Endothelial cell of umbilical vein (primary cell): ENCODE measurements around the gene SH3BP1. TPM values are rescaled to one million over a fixed set of nuclear protein-coding genes. Genes with fewer than 3 reads are reported as not detected.

Experiments
- BruUV-seq: library from RNA; stranded (reverse); fragments of 400-500 nt; replicated peaks from 2 replicates; lab custom pipeline; 2021; lab: Mats Ljungman, UMichigan
- CTCF ChIA-PET: fragments of 300-600, 350-600 bp; sonication (Branson Sonifier 250); formaldehyde crosslinking; loops from one replicate; lab custom pipeline; 2021; ENCODE audit warnings: antibody characterized with exemption, inconsistent platforms; lab: Charles Lee
- POLR2A ChIA-PET: fragments of 300-600, 350-600 bp; sonication (Branson Sonifier 250); formaldehyde crosslinking; loops from one replicate; lab custom pipeline; 2021; ENCODE audit warnings: antibody characterized with exemption, inconsistent platforms; lab: Charles Lee
- DNase-seq: peaks from one replicate; pipeline ENCODE4 v3.0.0-alpha.2; 2011; ENCODE audit warnings: low read depth, low spot score
- FAIRE-seq: peaks from 2 replicates; lab custom pipeline; 2011; peaks lifted over from hg19 to GRCh38; lab: Jason Lieb, UNC
- H2AFZ ChIP-seq: 2 replicates; pipeline ENCODE4 v1.6.0; 2012; ENCODE audit warnings: low read depth, low read length, control low read depth, inconsistent platforms
- H3K27ac ChIP-seq: 2 replicates; pipeline ENCODE4 v1.5.1; 2011; ENCODE audit warnings: low read depth, mild to moderate bottlenecking, control low read depth, low read length, moderate library complexity; ENCODE audit not compliant: insufficient read depth
- H3K27me3 ChIP-seq, 2 experiments: 2 replicates each; pipeline versions ENCODE4 v1.6.0 to v1.6.1; 2011; ENCODE audit warnings: low read length in 2 of 2, mixed read lengths in 1 of 2; ENCODE audit not compliant: control insufficient read depth in 2 of 2, insufficient read depth in 2 of 2
- H3K36me3 ChIP-seq, 2 experiments: 2 replicates in 1 of 2; 3 replicates in 1 of 2; pipeline ENCODE4 v1.5.1; 2011; ENCODE audit warnings: low read length in 2 of 2, mild to moderate bottlenecking in 1 of 2, moderate library complexity in 1 of 2; ENCODE audit not compliant: control insufficient read depth in 2 of 2, insufficient read depth in 2 of 2; ENCODE audit errors: extremely low read depth in 1 of 2
- H3K4me1 ChIP-seq: 3 replicates; pipeline ENCODE4 v1.5.1; 2011; ENCODE audit warnings: mild to moderate bottlenecking, low read length; ENCODE audit not compliant: control insufficient read depth, insufficient read depth; ENCODE audit errors: extremely low read depth
- H3K4me2 ChIP-seq: 2 replicates; pipeline ENCODE4 v1.6.1; 2011; ENCODE audit warnings: low read length, control low read depth, mixed read lengths; ENCODE audit not compliant: insufficient read depth
- H3K4me3 ChIP-seq, 3 experiments: fragments of 200-600 bp in 1 of 3; sonication (generic), shearing (Covaris generic) in 1 of 3; replicated peaks in 1 of 3; 2 replicates each; pipeline ENCODE4 v1.5.1; 2011 to 2016; ENCODE audit warnings: control low read depth in 3 of 3, low read length in 3 of 3, mild to moderate bottlenecking in 2 of 3, inconsistent platforms in 1 of 3, low read depth in 1 of 3, moderate library complexity in 1 of 3; ENCODE audit not compliant: insufficient read depth in 1 of 3
- H3K79me2 ChIP-seq: 2 replicates; pipeline ENCODE4 v1.6.0; 2012; ENCODE audit warnings: low read length, inconsistent platforms; ENCODE audit not compliant: control insufficient read depth, insufficient read depth
- H3K9ac ChIP-seq: replicated peaks from 2 replicates; pipeline ENCODE3; 2011; ENCODE audit warnings: low read length, control low read depth; ENCODE audit not compliant: insufficient read depth; ENCODE audit errors: extremely low read depth
- H3K9me1 ChIP-seq: replicated peaks from 3 replicates; pipeline ENCODE4 v1.6.0; 2011; ENCODE audit warnings: mild to moderate bottlenecking, low read length; ENCODE audit not compliant: control insufficient read depth, insufficient read depth; ENCODE audit errors: extremely low read depth
- H3K9me3 ChIP-seq: replicated peaks from 2 replicates; pipeline ENCODE4 v1.5.1; 2012; ENCODE audit warnings: low read length, inconsistent platforms; ENCODE audit not compliant: control insufficient read depth, insufficient read depth
- H4K20me1 ChIP-seq: replicated peaks from 2 replicates; pipeline ENCODE3; 2011; ENCODE audit warnings: mild to moderate bottlenecking, low read length; ENCODE audit not compliant: control insufficient read depth, insufficient read depth; ENCODE audit errors: extremely low read depth
- CTCF ChIP-seq, 2 donors: IDR thresholded peaks; 1 replicate in 1 of 2; 2 replicates in 1 of 2; pipeline ENCODE4 v1.5.1; 2011; ENCODE audit warnings: low read length in 2 of 2, mild to moderate bottlenecking in 2 of 2, moderate library complexity in 2 of 2, control low read depth in 1 of 2, inconsistent platforms in 1 of 2, low read depth in 1 of 2; ENCODE audit not compliant: insufficient read depth in 1 of 2; ENCODE audit errors: extremely low read depth in 1 of 2
- GATA2 ChIP-seq: IDR thresholded peaks from 2 replicates; pipeline ENCODE4 v1.7.0; 2011; ENCODE audit warnings: low read depth, mild to moderate bottlenecking, moderate library complexity, mixed read lengths, low read length; ENCODE audit not compliant: insufficient read length, insufficient read depth
- JUN ChIP-seq: IDR thresholded peaks from 2 replicates; pipeline ENCODE4 v1.6.1; 2011; ENCODE audit warnings: borderline replicate concordance, low read depth; ENCODE audit not compliant: insufficient read length, insufficient read depth
- MYC ChIP-seq: IDR thresholded peaks from one replicate; pipeline ENCODE4 v1.6.1; 2011; ENCODE audit warnings: mild to moderate bottlenecking, low read depth, low read length
- POLR2AphosphoS5 ChIP-seq: IDR thresholded peaks from 2 replicates; pipeline ENCODE4 v1.6.1; 2012; ENCODE audit warnings: low read depth, mild to moderate bottlenecking, control low read depth, low read length, moderate library complexity; ENCODE audit not compliant: insufficient read depth
- dilution Hi-C: fragments of 300-500 bp; cut with MboI; formaldehyde crosslinking; loops from one replicate; pipeline ENCODE4 v1.15.0; 2019; ENCODE audit warnings: low sequenced_read_pairs; ENCODE audit not compliant: extremely low pct_ligation_motif_present
- intact Hi-C: fragments of 100-400 bp; cut with micrococcal nuclease; formaldehyde crosslinking; loops from one replicate; pipeline ENCODE4 v1.10.0; 2022
- polyA plus RNA-seq, 4 experiments: library from polyadenylated mRNA; depleted of rRNA in 3 of 4; stranded (reverse) in 3 of 4; unstranded in 1 of 4; fragments of >200 nt; gene quantifications; 2 replicates each; pipeline versions ENCODE4 v1.2.1 to v1.2.3, GENCODE V29; 2011 to 2012; ENCODE audit warnings: missing spikeins in 1 of 4
- total RNA-seq: library from RNA; stranded (reverse); gene quantifications from 2 replicates; pipeline ENCODE4 v1.2.3, GENCODE V29; 2021

The SH3BP1 gene
- total and polyA plus RNA-seq, 2 donors (not counting 3 experiments of a cell fraction or from before 2014, with no cell fraction given) = 2.3 to 4.3 TPM

- no peak overlapping the region for H3K4me3 ChIP-seq
- intact Hi-C loops (no loop called here), dilution Hi-C loops (no loop called here)
- no peak overlapping the region for H3K9ac ChIP-seq
- BruUV-seq = no TSS peak
- H3K4me2 ChIP-seq = no peak overlapping the region
- ChIA-PET POLR2A (no interaction called here), CTCF (interaction anchor here (8.4 to 8.7 kb wide), 2 partner anchors 24 to 42 kb away, joined by 220 to 307 read pairs; partner anchors contain the start of gene PDXP)
- peaks cover 16% of the 10 kb centered on the region for H3K79me2 ChIP-seq
- TF ChIP-seq GATA2 (no peak), CTCF (IDR thresholded peaks at IDR 0.05; ENCODE audit: extremely low read depth in 1 of 2, insufficient read depth in 1 of 2, low read depth in 1 of 2, low read length in 2 of 2) (no peak), JUN (no peak), POLR2AphosphoS5 (no peak), MYC (no peak)
- no peaks in the 10 kb centered on the region for H4K20me1 ChIP-seq
- no peaks in the 10 kb centered on the region for H3K9me1 ChIP-seq
- FAIRE-seq = no peak
- H3K36me3 ChIP-seq = peaks cover 5 to 9% of the 10 kb centered on the region in 2 experiments
- H3K27me3 ChIP-seq = no peaks in the 10 kb centered on the region
- H2AFZ ChIP-seq = no peak overlapping the region
- H3K4me1 ChIP-seq = peaks cover 5% of the 10 kb centered on the region
- H3K9me3 ChIP-seq = no peaks in the 10 kb centered on the region
- no peak for DNase-seq
- H3K27ac ChIP-seq = no peak overlapping the region
These were observed 45.5 kb downstream of the SH3BP1 start for GRCh38 chr22:37684803-37685615.
